ENCODE measurements around the gene HEXIM2. TPM values are rescaled to one million over a fixed set of nuclear protein-coding genes. Genes with fewer than 3 reads are reported as not detected.

HEXIM2 gene
- total RNA-seq, 1 experiment from 2014 or later = 12.5 TPM

- H3K18ac ChIP-seq (ENCODE audit: insufficient read length, low read depth, low read length) = no peak overlapping the region
- no peak overlapping the region for H4K91ac ChIP-seq (ENCODE audit: insufficient read length, low read depth, low read length)
- no peak overlapping the region for H2BK5ac ChIP-seq (ENCODE audit: insufficient read length, low read length)
- WGBS (ENCODE audit: extremely low coverage, insufficient read length, low lambda C conversion rate) = no CpG with 5 or more reads among the region's 56 CpGs
- H3K23me2 ChIP-seq (ENCODE audit: insufficient read length, low read depth, low read length, poor library complexity, severe bottlenecking) = peaks cover 16% of the 10 kb centered on the region
- no peak overlapping the region for H4K5ac ChIP-seq (ENCODE audit: insufficient read length, low read depth, low read length)
- no peak overlapping the region for H4K8ac ChIP-seq (replicated peaks; ENCODE audit: insufficient read length, low read depth, low read length)
- peak overlapping the region; percentile 91 for H3K4me2 ChIP-seq (ENCODE audit: insufficient read depth, insufficient read length, low read length)
- peaks cover 0 to 5% (median 3%) of the 10 kb centered on the region in 3 experiments; a peak in 2 of 7 replicates for H3K36me3 Mint-ChIP-seq (ENCODE audit: insufficient read depth in 1 of 3, low read depth in 3 of 3)
- H3K79me1 ChIP-seq (ENCODE audit: insufficient read depth, low read depth, low read length, poor library complexity, severe bottlenecking) = peaks cover 4% of the 10 kb centered on the region
- no peak overlapping the region for H2AFZ ChIP-seq (ENCODE audit: low read length)
- no peak overlapping the region for H2BK15ac ChIP-seq (ENCODE audit: low read depth, low read length)
- no peaks in the 10 kb centered on the region for H4K20me1 ChIP-seq (ENCODE audit: control insufficient read depth, insufficient read depth, insufficient read length)
- no peak overlapping the region for H3T11ph ChIP-seq (ENCODE audit: low read length)
- no peaks in the 10 kb centered on the region; the same call in 1 of the 2 replicates for H3K79me2 ChIP-seq (ENCODE audit: insufficient read depth, low read length)
- peak overlapping the region; percentile 98 to 99 for H3K4me3 Mint-ChIP-seq
- no peak overlapping the region for H2BK120ac ChIP-seq (ENCODE audit: low read depth, low read length, poor library complexity, severe bottlenecking)
- no peaks in the 10 kb centered on the region; the same call in none of the 2 replicates for H3K27me3 Mint-ChIP-seq (ENCODE audit: low read depth)
- no peak overlapping the region for H2BK12ac ChIP-seq (ENCODE audit: insufficient read length, low read depth, low read length)
- H2BK20ac ChIP-seq (ENCODE audit: low read depth, low read length, poor library complexity, severe bottlenecking) = no peak overlapping the region
- H3K27me3 ChIP-seq (ENCODE audit: insufficient read depth, low read length) = no peaks in the 10 kb centered on the region
- peaks cover 28 to 34% of the 10 kb centered on the region in 2 experiments for H3K4me1 Mint-ChIP-seq
- H3K56ac ChIP-seq (ENCODE audit: insufficient read length, low read depth, low read length) = no peak overlapping the region
- H3K4ac ChIP-seq (ENCODE audit: low read depth, low read length) = no peak overlapping the region
- peak overlapping the region; percentile 78 for H3K9ac ChIP-seq (ENCODE audit: extremely low read depth, insufficient read length, low read length)
- no peak for TF ChIP-seq CTCF (conservative IDR thresholded peaks at IDR 0.05)
- no peaks in the 10 kb centered on the region; a peak in 1 of 5 replicates for H3K9me3 Mint-ChIP-seq
- no peaks in the 10 kb centered on the region for H3K9me3 ChIP-seq (ENCODE audit: control insufficient read depth, low read depth, low read length)
- H3K27ac ChIP-seq (ENCODE audit: insufficient read length, low read depth, low read length) = no peak overlapping the region
- H3K14ac ChIP-seq (ENCODE audit: insufficient read depth, low read length) = peak overlapping the region; percentile 45
- DNase-seq = peak; percentile 55
- peak overlapping the region; percentile 69 to 99 (median 97); a peak in 6 of 7 replicates for H3K27ac Mint-ChIP-seq
- no peak overlapping the region for H2AK5ac ChIP-seq (ENCODE audit: insufficient read length, low read length)
- no peak overlapping the region for H3K23ac ChIP-seq (ENCODE audit: insufficient read length, low read depth, low read length)
- peaks cover 2% of the 10 kb centered on the region; the same call in 1 of the 2 replicates for H3K4me1 ChIP-seq (ENCODE audit: insufficient read depth, low read length)
Observed at GRCh38 chr17:45149669-45150664, 11.7 kb upstream of the HEXIM2 start.
